Right hindlimb (tissue), 1 donor: ENCODE data around the gene ANKRD13C.

Source experiments
- DNase-seq: peaks from one replicate; pipeline ENCODE4 v3.0.0-alpha.2; 2018

ANKRD13C gene

DNA sequence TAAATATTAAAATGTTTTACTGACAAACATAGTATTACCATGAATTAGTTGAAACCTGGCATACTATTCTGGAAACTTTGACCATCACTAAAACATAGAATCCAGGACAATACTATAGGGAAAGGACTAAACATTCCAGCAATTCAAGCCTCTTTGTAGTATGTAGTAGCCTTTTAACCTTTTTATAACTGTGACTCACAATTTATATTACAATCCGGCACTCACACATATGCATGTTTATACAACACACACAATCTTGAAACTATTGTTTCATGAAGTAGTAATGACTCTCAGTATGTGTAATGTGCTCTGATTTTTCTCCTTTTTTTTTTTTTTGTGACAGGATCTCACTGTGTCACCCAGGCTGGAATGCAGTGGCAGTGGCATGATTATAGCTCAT, 64.3 kb downstream of the ANKRD13C start:
- no peak for DNase-seq

GRCh38 chr1:70288166-70288565, 66.4 kb downstream of the ANKRD13C start:
- DNase-seq = no peak

DNA sequence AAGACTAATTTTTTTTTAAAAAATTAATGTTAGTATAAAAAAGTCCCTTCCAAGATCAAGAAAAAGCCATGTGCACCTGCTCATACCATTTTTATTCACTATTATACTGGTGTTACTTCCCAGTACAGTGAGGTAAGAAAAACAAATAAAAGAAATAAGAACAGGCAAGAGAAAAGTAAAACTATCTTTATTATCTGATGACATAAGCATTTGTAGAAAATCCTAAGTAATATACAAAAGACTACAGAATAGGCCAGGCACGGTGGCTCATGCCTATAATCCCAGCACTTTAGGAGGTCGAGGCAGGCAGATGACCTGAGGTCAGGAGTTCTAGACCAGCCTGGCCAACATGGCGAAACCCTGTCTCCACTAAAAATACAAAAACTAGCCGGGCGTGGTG, 68.1 kb downstream of the ANKRD13C start:
- DNase-seq = no peak

DNA sequence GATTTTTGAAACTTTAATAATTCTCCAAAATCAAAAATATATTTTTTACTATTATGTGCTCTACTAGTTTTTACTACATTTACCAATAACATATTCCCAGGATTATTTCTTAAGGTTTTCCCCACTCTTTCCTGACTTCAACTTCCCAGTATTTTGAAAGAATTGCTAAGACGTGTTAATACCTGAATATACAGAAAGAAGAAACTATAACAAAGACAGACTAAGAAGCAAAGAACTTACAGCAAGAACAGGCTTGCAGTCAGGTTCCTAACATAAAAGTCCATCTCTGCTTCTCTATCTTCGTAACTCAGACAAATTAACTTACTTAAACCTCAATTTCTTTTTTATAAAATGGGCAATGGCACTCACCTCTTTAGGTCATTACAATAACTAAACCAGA, 70.2 kb downstream of the ANKRD13C start:
- no peak for DNase-seq

GRCh38 chr1:70278710-70279109, 75.8 kb downstream of the ANKRD13C start:
- no peak for DNase-seq

DNA sequence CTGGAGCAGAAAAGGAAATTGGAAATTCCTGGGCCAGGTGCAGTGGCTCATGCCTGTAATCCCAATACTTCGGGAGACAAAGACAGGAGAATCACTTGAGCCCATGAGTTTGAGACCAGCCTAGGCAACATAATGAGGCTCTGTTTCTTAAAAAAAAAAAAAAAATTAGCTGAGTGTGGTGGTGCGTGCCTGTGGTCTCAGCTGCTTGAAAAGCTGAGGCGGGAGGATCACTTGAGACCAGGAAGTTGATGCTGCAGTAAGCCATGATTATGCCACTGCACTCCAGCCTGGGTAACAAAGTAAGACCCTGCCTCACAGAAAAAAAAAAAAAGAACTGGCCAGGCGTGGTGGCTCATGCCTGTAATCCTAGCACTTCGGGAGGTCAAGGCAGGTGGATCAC, 76.6 kb downstream of the ANKRD13C start:
- DNase-seq = no peak

DNA sequence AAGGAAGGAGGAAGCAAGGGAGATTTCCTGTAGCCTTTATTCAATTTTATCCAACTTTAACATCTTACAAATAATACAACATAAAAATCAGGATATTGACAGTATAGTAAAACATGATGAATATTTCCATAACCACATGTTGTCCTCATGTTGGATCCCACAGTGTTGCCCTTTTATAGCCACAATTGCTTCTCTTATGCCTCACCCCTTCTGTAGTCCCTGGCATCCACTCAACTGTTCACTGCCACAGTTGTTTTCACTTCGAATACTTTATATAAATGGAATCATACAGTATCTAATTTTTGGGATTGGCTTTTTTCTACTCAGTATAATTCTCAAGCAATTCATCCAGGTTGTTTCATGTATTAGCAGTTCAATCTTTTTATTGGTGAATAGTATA, 88.6 kb downstream of the ANKRD13C start:
- DNase-seq = no peak

GRCh38 chr1:70264839-70265238, 89.7 kb downstream of the ANKRD13C start:
- DNase-seq = no peak

- no peak for DNase-seq
Measured at GRCh38 chr1:70256664-70257063, 97.9 kb downstream of the ANKRD13C start.

DNA sequence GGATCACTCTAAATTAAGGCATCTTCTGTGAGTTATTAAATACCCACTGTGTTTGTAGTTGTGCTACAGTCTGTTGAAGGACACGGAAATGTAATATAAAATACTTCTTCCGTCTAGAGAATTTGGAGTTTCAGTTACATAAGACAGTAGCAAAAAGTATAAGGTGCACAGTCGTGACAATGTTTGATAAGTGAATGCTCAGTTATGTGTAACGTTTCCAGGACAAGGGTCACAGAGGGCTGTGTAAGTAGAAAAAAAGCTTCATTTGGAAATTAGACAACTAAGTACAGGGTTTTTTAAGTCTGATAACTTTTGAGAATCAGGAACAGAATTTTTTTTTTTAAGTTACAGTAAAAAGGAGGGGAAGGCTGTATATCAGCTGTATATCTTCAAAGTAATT, 105.8 kb downstream of the ANKRD13C start:
- no peak for DNase-seq

DNA sequence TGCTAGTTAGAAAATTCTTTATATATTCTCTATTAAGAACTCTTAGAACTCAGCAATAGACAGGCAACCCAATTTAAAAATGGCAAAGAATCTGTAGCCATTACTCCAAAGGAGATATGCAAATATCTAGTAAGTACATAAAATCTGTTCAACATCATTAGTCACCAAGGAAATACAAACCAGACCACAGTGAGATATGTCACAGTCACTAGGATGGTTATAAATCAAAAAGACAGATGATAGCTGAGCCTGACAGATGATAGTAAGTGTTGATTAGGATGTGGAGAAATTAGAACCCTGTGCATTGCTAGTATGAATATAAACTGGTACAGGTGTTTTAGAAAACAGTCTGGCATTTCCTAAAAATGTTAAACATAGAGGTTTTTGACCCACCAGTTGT, 106.8 kb downstream of the ANKRD13C start:
- DNase-seq = no peak

- no peak for DNase-seq
Measured at GRCh38 chr1:70247122-70247521, 107.4 kb downstream of the ANKRD13C start.

GRCh38 chr1:70239940-70240339, 114.6 kb downstream of the ANKRD13C start:
- no peak for DNase-seq

- no peak for DNase-seq
Measured at GRCh38 chr1:70234733-70235132, 119.8 kb downstream of the ANKRD13C start.

DNA sequence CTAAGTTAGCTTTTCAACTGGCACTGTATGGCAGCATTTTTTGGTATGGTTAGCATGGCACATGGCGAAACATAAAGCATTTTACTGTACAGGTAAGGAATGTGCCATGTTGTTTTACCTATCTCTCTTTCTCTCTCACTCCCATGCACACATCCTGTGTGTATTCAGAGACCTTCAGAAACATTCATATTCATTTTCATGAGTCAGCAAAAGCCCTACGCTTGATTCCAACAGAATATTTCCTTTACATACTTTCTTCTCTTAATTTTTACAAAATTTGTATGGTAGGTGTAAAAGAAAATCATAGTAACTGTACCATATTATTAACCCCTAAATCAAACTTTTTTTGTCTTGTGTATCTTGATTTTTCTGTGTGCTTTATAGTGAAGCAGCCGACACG, 123.0 kb downstream of the ANKRD13C start:
- DNase-seq = no peak

- DNase-seq = no peak
Measured at GRCh38 chr1:70228670-70229069, 125.9 kb downstream of the ANKRD13C start.

GRCh38 chr1:70227439-70227838, 127.1 kb downstream of the ANKRD13C start:
- DNase-seq = no peak

GRCh38 chr1:70224954-70225353, 129.6 kb downstream of the ANKRD13C start:
- DNase-seq = no peak

DNA sequence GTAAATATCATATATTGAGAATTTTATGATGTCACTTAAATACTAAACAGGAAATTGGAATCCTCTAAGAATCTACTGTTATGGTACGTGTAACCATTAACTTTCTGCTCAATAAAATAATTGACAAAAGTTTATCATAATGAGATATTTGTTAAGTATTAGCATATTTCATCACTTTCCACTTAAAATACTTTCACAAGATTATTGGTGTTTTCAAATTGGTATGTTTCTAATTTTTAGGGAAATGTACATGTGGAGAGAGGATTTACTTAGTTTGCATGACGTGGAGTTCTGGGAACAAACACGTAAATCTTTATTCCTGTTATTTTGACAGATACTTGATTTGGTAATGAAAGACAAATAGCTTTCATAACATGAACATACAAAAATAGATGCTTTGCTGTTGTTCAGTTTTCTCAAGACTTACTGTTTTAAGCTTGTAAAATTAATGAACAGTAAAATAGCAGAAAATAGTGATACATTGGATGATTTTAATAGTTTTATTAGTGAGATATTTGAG, 131.7 kb downstream of the ANKRD13C start:
- DNase-seq = no peak

DNA sequence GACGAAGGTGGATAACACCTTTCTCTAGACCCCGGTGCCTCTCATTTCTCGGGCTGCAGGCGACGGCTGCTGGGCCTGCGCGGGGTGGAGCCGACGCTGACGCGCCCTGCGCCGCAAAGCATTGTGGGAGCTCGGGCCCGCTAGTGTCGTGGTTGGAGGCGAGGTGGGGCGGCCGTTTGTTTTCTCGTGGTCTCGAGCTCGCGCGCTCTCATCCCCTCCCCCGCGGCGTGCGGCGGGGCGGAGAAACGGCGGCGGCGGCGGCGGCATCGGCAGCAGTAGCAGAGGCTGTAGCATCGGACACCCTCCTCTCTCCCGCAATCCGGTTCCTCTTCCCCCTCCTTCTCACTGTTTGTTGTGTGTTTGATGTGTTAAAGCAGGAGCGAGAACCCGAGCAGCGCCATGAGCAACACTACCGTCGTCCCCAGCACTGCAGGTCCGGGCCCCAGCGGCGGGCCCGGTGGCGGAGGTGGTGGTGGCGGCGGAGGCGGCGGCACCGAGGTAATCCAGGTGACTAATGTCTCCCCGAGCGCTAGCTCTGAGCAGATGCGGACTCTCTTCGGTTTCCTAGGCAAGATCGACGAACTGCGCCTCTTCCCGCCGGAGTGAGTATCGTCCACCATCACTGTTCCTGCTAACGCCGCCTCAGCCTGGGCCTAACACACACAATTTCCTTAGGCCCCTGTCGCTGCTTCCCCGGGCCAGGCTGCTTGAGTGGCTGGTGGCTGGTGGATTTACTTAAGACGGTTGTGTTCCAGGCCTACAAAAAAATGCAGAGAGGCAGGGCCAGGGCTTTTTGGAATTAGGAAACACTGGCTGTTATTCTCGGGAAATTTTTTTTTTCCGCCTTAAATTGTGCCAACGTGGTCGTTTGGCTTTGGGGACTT, 133.0 kb downstream of the ANKRD13C start, which contains the start of gene SRSF11:
Gene SRSF11 (plus strand): TSS at position 143 of the 884 bp plus-strand sequence. CDS start 257 bp downstream, at position 400.
- peak; percentile 97 for DNase-seq

- no peak for DNase-seq
Measured at GRCh38 chr1:70220517-70221237, 133.8 kb downstream of the ANKRD13C start.

- DNase-seq = no peak
Measured at GRCh38 chr1:70220015-70220414, 134.5 kb downstream of the ANKRD13C start.

GRCh38 chr1:70211541-70211940, 143.0 kb downstream of the ANKRD13C start:
- DNase-seq = no peak

GRCh38 chr1:70210820-70211219, 143.7 kb downstream of the ANKRD13C start:
- DNase-seq = no peak
